Ovary (tissue), 9 donors: ENCODE data around the gene LRRC58. TPM values are rescaled to one million over a fixed set of nuclear protein-coding genes. Genes with fewer than 3 reads are reported as not detected.
A peak's percentile ranks its signal among the peaks of the same experiment; 100 is the strongest.

Experiments used
- DNase-seq, 5 donors: peaks; one replicate each; pipeline ENCODE4 v3.0.0-alpha.2; 2019 to 2020
- H3K27ac ChIP-seq, 2 donors: fragments of 200-600 bp; one replicate each; pipeline versions ENCODE4 v1.5.1 to v1.8.0; 2019 to 2022
- H3K27me3 ChIP-seq: fragments of 200-600 bp; one replicate; pipeline ENCODE4 v1.8.0; 2022
- H3K36me3 ChIP-seq: fragments of 200-600 bp; sonication (generic); one replicate; pipeline ENCODE4 v1.5.1; 2019
- H3K4me1 ChIP-seq: one replicate; pipeline ENCODE4 v1.8.1; 2013; ENCODE audit warnings: mild to moderate bottlenecking, moderate library complexity; ENCODE audit not compliant: insufficient read depth
- H3K4me3 ChIP-seq: fragments of 200-600 bp; sonication (generic); one replicate; pipeline ENCODE4 v1.5.1; 2017
- H3K9me3 ChIP-seq, 2 donors: fragments of 200-600 bp in 1 of 2; sonication (generic) in 1 of 2; one replicate each; pipeline versions ENCODE4 v1.5.1 to v1.8.1; 2013 to 2019; ENCODE audit warnings: mild to moderate bottlenecking in 1 of 2, moderate library complexity in 1 of 2
- EP300 ChIP-seq: sonication (generic); formaldehyde crosslinking; IDR thresholded peaks from one replicate; pipeline ENCODE4 v1.6.1; 2017; ENCODE audit warnings: antibody characterized with exemption
- POLR2A ChIP-seq: fragments of 450-650 bp; IDR thresholded peaks from one replicate; pipeline ENCODE4 v1.6.1; 2017; ENCODE audit warnings: antibody characterized with exemption, mild to moderate bottlenecking, moderate library complexity
- WGBS, 3 donors: extraction: QIAGEN DNeasy Blood & Tissue Kit in 1 of 3; methylation state at CpG; one replicate each; pipeline versions ENCODE4 v1.1.5 to v1.1.7; 2013 to 2017; 5-methylcytosine and 5-hydroxymethylcytosine counted together
- intact Hi-C, 4 donors: fragments of 100-400 bp; cut with DNase I; formaldehyde crosslinking; loops; one replicate each; pipeline versions ENCODE4 v1.11.0 to v1.15.1; 2022 to 2023
- microRNA counts: library from miRNA; unstranded; fragments of <30 nt; microRNA quantifications from one replicate; lab custom pipeline; 2016
- polyA plus RNA-seq, 2 donors: library from polyadenylated mRNA; stranded (reverse); fragments of 200-250 nt in 1 of 2; fragments of 350-450 nt in 1 of 2; fragmentation: Illumina TruSeq in 1 of 2; extraction: RNeasy Lipid Tissue Mini Kit (QIAGEN cat#74804) in 1 of 2; gene quantifications; one replicate each; pipeline ENCODE4 v1.2.3, GENCODE V29; 2013 to 2014
- total RNA-seq, 7 donors: library from RNA; depleted of rRNA in 2 of 7; stranded (reverse); fragments of >200 nt in 2 of 7; fragmentation: NEBNext Ultra II Directional in 3 of 7; extraction: Animal tissue kit (Norgen Biotek cat#: 25700) in 3 of 7; gene quantifications; one replicate each; pipeline versions ENCODE4 v1.1.0 to v1.2.4, GENCODE V29; 2016 to 2023
- TF ChIP-seq, protein P1 (sequence below), 3 donors: fragments of 450-650 bp in 2 of 3; fragments of 200-600 bp in 1 of 3; IDR thresholded peaks; one replicate each; pipeline versions ENCODE4 v1.5.1 to v1.8.0; 2016 to 2022; ENCODE audit warnings: antibody characterized with exemption in 3 of 3, mild to moderate bottlenecking in 1 of 3
- donor health status: DM: no; HTN: no; CAD: no; lungs with moderate emphysema.
- donor health status: DM: no; HTN: no; CAD: no.
- donor health status: Bipolar disorder and iron deficiency.
- donor health status: DM: yes; HTN: yes; CAD: no.
- donor health status: DM: no; HTN: no; CAD: no.
- donor health status: DM: yes; HTN: yes; CAD: no.

LRRC58 gene
- total and polyA plus RNA-seq, 9 donors, result 10.3 to 41.8 (median 31.2) TPM

DNA sequence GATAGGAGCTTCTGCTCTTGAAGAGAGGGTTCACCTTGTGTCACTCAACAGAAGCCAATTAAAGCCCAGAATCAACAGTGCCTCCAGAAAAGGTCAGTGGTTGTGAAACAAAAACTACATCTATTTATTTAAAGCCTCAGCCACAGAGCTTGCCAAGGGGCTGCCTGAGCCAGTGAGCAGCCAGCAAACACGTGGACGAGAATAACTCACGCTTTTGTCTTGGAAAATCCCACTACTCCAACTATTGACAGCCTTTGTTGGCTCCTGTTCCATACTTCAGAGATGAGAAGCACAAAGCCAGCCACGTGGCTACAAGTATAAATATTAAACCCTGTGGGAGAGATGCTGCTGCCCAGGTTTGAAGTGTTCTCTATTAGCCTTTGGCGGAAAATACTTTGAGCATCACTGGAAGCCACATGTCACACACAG lies 74.4 kb downstream of the LRRC58 start:
- Histone ChIP-seq H3K36me3 (no peaks in the 10 kb centered on the region), H3K9me3 (no peaks in the 10 kb centered on the region), H3K27ac (no peak overlapping the region), H3K4me3 (no peak overlapping the region), H3K4me1 (no peaks in the 10 kb centered on the region), H3K27me3 (no peaks in the 10 kb centered on the region)
- 37 to 52% (median 45%) methylated on average over 5 of the region's 5 CpGs for WGBS, 3 donors
- TF ChIP-seq POLR2A (no peak), EP300 (no peak)
- TF ChIP-seq, protein P1, sequence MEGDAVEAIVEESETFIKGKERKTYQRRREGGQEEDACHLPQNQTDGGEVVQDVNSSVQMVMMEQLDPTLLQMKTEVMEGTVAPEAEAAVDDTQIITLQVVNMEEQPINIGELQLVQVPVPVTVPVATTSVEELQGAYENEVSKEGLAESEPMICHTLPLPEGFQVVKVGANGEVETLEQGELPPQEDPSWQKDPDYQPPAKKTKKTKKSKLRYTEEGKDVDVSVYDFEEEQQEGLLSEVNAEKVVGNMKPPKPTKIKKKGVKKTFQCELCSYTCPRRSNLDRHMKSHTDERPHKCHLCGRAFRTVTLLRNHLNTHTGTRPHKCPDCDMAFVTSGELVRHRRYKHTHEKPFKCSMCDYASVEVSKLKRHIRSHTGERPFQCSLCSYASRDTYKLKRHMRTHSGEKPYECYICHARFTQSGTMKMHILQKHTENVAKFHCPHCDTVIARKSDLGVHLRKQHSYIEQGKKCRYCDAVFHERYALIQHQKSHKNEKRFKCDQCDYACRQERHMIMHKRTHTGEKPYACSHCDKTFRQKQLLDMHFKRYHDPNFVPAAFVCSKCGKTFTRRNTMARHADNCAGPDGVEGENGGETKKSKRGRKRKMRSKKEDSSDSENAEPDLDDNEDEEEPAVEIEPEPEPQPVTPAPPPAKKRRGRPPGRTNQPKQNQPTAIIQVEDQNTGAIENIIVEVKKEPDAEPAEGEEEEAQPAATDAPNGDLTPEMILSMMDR (IDR thresholded peaks at IDR 0.05), result no peak
- intact Hi-C loops, result no loop called here
- no peak for DNase-seq

MicroRNA genes within 50 kb of the gene (microRNA counts, 767-probe panel; counts per million panel counts)
- microRNA hsa-miR-198 (lab: Ali Mortazavi, UCI), result 530 counts per million, percentile 78 among the panel's probes with 10 or more counts

Other genes with a start within 250 kb of the LRRC58 start
- gene GPR156, start 64.1 kb downstream of the LRRC58 start, total RNA-seq, result 1 to 10 TPM in 6 of 7 donors, under 1 TPM in 1; 0.24 to 3.5 (median 1.4) TPM
- gene GPR156, start 64.1 kb downstream of the LRRC58 start, polyA plus RNA-seq, result 1 to 10 TPM in 1 of 2 donors, under 1 TPM in 1; 0.50 to 1.2 TPM
- gene FSTL1, start 101.6 kb upstream of the LRRC58 start, total RNA-seq, result 100 to 1,000 TPM in 5 of 7 donors, 10 to 100 TPM in 2; 98.0 to 296 (median 204) TPM
- 100 to 1,000 TPM; 104 to 357 TPM for gene FSTL1, start 101.6 kb upstream of the LRRC58 start, polyA plus RNA-seq
- gene NDUFB4, start 247.0 kb upstream of the LRRC58 start, total RNA-seq, result 100 to 1,000 TPM in 3 of 7 donors, 10 to 100 TPM in 4; 58.2 to 145 (median 89.4) TPM
- gene NDUFB4, start 247.0 kb upstream of the LRRC58 start, polyA plus RNA-seq, result 100 to 1,000 TPM; 147 to 183 TPM